Measurements from ENCODE around the gene EPC2.

Gene EPC2

DNA sequence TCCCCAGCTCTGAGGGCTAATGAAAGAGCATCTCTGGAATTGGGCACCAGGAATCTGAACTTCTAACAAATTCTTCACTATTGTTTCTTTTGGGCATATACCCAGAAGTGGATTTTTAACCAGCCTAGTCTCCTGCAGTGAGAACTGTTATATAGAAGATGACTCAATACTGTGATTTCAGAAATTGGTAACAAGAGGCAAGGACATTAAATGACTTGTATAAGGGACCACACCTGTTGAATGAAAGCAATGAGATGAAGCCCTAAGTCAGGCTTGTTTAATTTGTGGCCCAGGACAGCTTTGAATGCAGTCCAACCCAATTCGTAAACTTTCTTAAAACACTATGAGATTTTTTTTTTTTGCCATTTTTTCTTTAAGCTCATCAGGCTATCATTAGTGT lies 57.9 kb downstream of the EPC2 start:
- intact Hi-C loops (cut with micrococcal nuclease), result no loop called here
- H3K4me3 Mint-ChIP-seq, result no peak overlapping the region
- H3K9me3 Mint-ChIP-seq, result peaks cover 55% of the 10 kb centered on the region
- H3K27me3 Mint-ChIP-seq, result no peaks in the 10 kb centered on the region
- H3K27ac Mint-ChIP-seq, result no peak overlapping the region
- peaks cover 64% of the 10 kb centered on the region for H3K36me3 Mint-ChIP-seq (ENCODE audit: low read depth)
- H3K4me1 Mint-ChIP-seq (ENCODE audit: low read depth), result peaks cover 5% of the 10 kb centered on the region

DNA sequence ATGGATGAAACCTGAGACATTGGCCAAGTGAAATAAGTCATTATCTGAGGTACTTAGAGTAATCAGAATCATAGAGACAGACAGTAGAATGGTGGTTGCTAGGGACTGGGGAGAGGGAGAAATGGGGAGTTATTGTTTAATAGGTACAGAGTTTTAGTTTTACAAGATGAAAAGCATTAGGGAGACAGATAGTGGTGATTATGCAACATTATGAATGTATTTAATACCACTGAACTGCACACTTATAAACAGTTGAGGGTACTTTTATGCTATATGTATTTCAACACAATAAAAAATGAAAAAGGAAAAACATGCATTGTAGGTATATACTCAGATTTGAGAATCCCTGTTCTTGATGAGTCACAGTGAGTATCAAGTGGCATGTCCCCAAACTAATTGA lies 59.7 kb downstream of the EPC2 start:
- intact Hi-C loops (cut with micrococcal nuclease), result no loop called here
- H3K36me3 Mint-ChIP-seq (ENCODE audit: low read depth), result peaks cover 60% of the 10 kb centered on the region
- no peak overlapping the region for H3K4me3 Mint-ChIP-seq
- no peaks in the 10 kb centered on the region for H3K27me3 Mint-ChIP-seq
- peaks cover 14% of the 10 kb centered on the region for H3K4me1 Mint-ChIP-seq (ENCODE audit: low read depth)
- H3K9me3 Mint-ChIP-seq, result peaks cover 63% of the 10 kb centered on the region
- H3K27ac Mint-ChIP-seq, result no peak overlapping the region

DNA sequence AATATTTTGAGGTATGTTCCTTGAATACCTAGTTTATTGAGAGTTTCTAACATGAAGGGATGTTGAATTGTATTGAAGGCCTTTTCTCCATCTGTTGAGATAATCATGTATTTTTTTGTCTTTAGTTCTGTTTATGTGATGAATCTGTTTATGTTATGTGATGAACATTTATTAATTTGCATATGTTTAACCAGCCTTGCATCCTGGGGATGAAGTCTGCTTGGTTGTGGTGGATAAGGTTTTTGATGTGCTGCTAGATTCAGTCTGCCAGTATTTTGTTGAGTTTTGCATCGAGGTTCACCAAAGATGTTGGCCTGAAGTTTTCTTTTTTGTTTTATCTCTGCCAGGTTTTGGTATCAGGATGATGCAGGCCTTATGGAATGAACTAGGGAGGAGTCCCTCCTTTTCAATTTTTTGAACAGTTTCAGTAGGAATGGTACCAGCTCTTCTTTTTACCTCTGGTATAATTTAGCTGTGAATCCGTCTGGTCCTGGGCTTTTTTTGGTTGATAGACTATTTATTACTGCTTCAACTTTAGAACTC lies 71.9 kb downstream of the EPC2 start:
- H3K4me1 Mint-ChIP-seq (ENCODE audit: low read depth), result peaks cover 70% of the 10 kb centered on the region
- H3K9me3 Mint-ChIP-seq, result peaks cover 14% of the 10 kb centered on the region
- no peak overlapping the region for H3K27ac Mint-ChIP-seq
- no peak overlapping the region for H3K4me3 Mint-ChIP-seq
- intact Hi-C loops (cut with micrococcal nuclease), result no loop called here
- peaks cover 41% of the 10 kb centered on the region for H3K36me3 Mint-ChIP-seq (ENCODE audit: low read depth)
- H3K27me3 Mint-ChIP-seq, result no peaks in the 10 kb centered on the region

DNA sequence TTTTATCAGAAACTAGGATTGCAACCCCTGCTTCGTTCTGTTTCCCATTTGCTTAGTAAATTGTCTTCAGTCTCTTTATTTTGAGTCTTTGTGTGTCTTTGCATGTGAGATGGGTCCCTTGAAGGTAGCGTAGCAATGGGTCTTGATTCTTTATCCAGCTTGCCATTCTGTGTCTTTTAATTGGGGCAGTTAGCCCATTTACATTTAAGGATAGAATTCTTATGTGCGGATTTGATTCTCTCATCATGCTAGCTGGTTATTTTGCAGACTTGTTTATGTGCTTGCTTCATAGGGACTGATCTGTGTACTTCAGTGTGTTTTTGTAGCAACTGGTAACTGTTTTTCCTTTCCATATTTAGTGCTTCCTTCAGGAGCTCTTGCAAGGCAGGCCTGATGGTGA lies 73.5 kb downstream of the EPC2 start:
- intact Hi-C loops (cut with micrococcal nuclease), result no loop called here
- no peaks in the 10 kb centered on the region for H3K27me3 Mint-ChIP-seq
- H3K27ac Mint-ChIP-seq, result no peak overlapping the region
- peaks cover 14% of the 10 kb centered on the region for H3K9me3 Mint-ChIP-seq
- H3K36me3 Mint-ChIP-seq (ENCODE audit: low read depth), result peaks cover 52% of the 10 kb centered on the region
- no peak overlapping the region for H3K4me3 Mint-ChIP-seq
- H3K4me1 Mint-ChIP-seq (ENCODE audit: low read depth), result peaks cover 82% of the 10 kb centered on the region

DNA sequence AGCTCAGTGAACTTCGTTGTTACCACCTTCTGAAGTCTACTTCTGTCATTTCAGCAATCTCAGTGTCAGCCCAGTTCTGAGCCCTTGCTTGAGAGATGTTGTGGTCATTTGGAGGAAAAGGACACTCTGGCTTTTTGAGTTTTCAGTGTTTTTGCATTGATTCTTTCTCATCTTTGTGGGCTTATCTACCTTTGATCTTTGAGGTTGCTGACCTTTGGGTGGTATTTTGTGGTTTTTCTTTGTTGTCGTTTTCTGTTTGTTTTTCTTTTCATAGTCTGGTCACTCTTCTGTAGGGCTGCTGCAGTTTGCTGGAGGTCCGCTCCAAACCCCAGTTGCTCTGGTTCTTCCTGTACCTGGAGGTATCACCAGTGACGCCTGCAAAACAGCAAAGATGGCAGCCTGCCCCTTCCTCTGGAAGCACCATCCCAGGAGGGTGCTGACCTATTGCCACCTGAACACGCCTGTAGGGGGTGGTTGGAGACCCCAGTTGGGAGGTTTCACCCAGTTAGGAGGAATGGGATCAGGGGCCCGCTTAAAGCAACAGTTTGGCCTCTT lies 74.7 kb downstream of the EPC2 start:
- Mint-ChIP-seq H3K4me1 (ENCODE audit: low read depth) (peaks cover 87% of the 10 kb centered on the region), H3K4me3 (no peak overlapping the region), H3K27me3 (no peaks in the 10 kb centered on the region), H3K36me3 (ENCODE audit: low read depth) (peaks cover 52% of the 10 kb centered on the region), H3K9me3 (peaks cover 14% of the 10 kb centered on the region), H3K27ac (no peak overlapping the region)
- intact Hi-C loops (cut with micrococcal nuclease), result no loop called here

DNA sequence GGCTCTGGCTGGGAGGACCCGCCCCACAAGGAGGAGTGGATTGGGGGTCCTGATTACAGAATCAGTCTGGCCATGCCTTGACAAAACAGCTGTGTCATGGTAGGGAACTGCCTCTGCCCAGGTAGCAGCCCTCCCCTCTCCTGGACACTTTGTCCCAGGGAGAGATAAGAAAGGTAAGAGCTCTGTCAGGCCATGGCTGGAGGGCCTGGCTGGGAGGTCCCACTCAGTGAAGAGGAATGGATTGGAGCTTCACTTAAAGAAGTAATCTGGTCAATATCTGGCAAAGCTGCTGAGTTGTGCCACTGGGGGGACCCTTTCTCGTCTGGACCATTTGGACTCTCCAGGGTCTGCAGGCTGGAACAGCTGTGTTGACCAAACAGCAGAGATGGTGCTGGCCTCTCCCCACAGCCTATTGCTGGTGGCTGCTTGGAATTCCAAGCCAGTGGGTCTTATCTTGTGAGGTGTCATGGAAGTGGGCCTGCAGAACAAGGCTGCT lies 75.4 kb downstream of the EPC2 start:
- Mint-ChIP-seq H3K9me3 (peaks cover 14% of the 10 kb centered on the region), H3K27me3 (no peaks in the 10 kb centered on the region), H3K4me1 (ENCODE audit: low read depth) (peaks cover 91% of the 10 kb centered on the region), H3K4me3 (no peak overlapping the region), H3K27ac (peak overlapping the region; percentile 64), H3K36me3 (ENCODE audit: low read depth) (peaks cover 48% of the 10 kb centered on the region)
- intact Hi-C loops (cut with micrococcal nuclease), result no loop called here

DNA sequence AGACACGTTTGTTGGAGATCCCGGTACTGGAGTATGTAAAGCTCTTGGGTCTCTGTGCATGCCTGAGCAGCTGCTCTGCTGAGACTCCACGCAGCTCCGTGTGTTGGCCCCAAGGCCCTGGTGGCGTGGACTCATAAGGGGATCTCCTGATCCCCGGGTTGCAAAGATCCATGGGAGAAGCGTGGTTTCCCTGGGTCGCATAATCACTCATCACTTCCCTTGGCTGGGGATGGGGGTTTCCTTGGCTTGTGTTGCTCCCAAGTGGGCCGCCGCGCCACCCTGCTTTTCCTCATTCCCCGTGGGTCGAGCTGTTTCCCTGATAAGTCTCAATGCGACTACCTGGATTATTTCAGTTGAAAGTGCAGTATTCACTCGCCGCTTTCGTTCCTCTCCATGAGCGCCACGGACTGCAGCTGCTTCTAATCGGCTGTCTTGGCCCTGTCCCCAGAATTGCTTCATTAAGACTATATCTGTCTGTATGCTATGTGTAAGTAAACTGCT lies 76.0 kb downstream of the EPC2 start:
- intact Hi-C loops (cut with micrococcal nuclease), result no loop called here
- H3K4me3 Mint-ChIP-seq, result no peak overlapping the region
- peaks cover 91% of the 10 kb centered on the region for H3K4me1 Mint-ChIP-seq (ENCODE audit: low read depth)
- H3K27ac Mint-ChIP-seq, result peak overlapping the region; percentile 64
- no peaks in the 10 kb centered on the region for H3K27me3 Mint-ChIP-seq
- peaks cover 14% of the 10 kb centered on the region for H3K9me3 Mint-ChIP-seq
- peaks cover 42% of the 10 kb centered on the region for H3K36me3 Mint-ChIP-seq (ENCODE audit: low read depth)

DNA sequence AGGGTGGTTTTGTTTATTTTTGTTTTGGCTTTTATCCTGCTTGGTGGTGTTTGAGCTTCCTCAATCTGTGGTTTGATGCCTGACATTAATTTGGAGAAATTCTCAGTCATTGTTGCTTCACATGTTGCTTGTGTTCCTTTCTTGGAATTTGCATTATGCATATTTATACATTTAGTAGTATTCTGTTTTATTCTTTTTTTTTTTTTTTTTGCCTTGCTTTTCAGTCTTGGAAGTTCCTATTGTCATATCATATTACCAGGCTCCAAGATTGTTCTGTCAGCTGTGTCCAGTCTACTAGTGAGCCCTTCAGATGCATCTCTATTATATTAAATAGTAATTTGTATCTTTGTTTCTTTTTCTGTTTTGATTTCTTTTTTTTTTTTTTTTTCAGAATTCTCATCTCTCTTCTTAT lies 77.0 kb downstream of the EPC2 start:
- peak overlapping the region; percentile 64 for H3K27ac Mint-ChIP-seq
- peaks cover 89% of the 10 kb centered on the region for H3K4me1 Mint-ChIP-seq (ENCODE audit: low read depth)
- H3K36me3 Mint-ChIP-seq (ENCODE audit: low read depth), result peaks cover 40% of the 10 kb centered on the region
- peaks cover 14% of the 10 kb centered on the region for H3K9me3 Mint-ChIP-seq
- intact Hi-C loops (cut with micrococcal nuclease), result no loop called here
- no peaks in the 10 kb centered on the region for H3K27me3 Mint-ChIP-seq
- H3K4me3 Mint-ChIP-seq, result no peak overlapping the region

DNA sequence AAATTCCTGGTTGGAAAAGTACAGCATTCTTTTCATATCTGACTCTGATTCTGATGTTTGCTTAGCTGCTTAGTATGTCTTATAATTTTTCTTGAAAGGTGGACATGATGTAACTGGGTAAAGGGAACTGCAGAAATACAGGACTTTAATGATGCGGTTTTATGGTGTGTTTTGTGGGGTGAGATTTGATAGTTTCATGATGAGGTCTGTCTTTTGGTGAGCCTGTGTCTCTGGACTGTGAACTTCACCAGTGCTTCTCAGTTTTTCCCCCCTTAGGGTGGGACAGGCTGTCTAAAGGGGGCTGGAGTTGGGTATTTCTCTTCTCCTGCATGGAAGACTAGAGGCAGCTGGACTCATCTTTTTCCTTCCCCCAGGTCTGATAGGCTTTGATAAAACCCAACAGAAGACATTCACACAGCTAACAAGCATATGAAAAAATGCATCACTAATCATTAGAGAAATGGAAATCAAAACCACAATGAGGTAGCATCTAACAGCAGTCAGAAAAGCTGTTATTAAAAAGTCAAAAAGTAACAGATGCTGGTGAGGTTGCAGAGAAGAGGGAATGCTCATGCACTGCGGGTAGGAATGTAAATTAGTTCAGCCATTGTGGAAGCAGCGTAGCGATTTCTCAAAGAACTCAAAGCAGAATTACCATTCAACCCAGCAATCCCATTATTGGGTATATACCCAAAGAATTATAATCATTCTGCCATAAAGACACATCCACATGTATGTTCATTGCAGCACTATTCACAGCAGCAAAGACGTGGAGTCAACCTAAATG lies 77.6 kb downstream of the EPC2 start:
- intact Hi-C loops (cut with micrococcal nuclease), result no loop called here
- peaks cover 12% of the 10 kb centered on the region for H3K9me3 Mint-ChIP-seq
- peaks cover 83% of the 10 kb centered on the region for H3K4me1 Mint-ChIP-seq (ENCODE audit: low read depth)
- no peaks in the 10 kb centered on the region for H3K27me3 Mint-ChIP-seq
- no peak overlapping the region for H3K4me3 Mint-ChIP-seq
- peaks cover 40% of the 10 kb centered on the region for H3K36me3 Mint-ChIP-seq (ENCODE audit: low read depth)
- peak overlapping the region; percentile 64 for H3K27ac Mint-ChIP-seq

DNA sequence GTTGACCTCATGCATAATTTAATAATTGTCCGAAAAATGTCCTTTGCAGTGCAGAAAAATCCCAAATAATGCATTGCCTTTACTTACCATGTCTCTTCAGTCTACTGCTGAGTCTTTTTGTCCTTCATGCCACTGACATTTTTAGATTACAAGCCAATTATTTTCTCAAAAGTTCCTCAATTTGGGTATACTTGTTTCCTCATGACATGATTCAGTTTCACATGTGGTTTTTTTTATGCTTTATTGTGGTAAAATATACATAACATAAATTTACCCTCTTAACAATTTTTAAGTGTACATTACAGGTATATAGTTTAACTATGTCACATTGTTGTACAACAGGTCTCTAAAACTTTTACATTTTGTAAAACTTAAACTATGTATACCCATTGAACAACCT lies 81.0 kb downstream of the EPC2 start:
- Mint-ChIP-seq H3K27me3 (no peaks in the 10 kb centered on the region), H3K4me1 (ENCODE audit: low read depth) (peaks cover 49% of the 10 kb centered on the region), H3K9me3 (no peaks in the 10 kb centered on the region), H3K36me3 (ENCODE audit: low read depth) (peaks cover 21% of the 10 kb centered on the region), H3K27ac (no peak overlapping the region), H3K4me3 (no peak overlapping the region)
- intact Hi-C loops (cut with micrococcal nuclease), result no loop called here

DNA sequence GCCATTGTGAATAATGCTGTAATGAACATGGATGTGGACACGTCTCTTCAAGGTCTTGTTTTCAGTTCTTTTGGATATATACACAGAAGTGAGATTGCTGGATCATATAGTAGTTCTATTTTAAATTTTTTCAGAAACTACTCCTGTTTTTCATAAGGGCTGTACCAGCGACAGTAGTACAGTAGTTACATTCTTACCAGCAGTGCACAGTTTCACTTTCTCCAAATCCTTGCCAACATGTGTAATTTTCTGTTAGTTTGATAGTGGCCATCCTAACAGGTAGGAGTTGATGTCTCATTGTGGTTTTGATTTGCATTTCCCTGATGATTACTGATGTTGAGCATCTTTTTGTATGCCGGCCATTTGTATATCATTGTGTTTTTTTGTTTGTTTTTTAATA lies 81.7 kb downstream of the EPC2 start:
- no peaks in the 10 kb centered on the region for H3K27me3 Mint-ChIP-seq
- H3K4me1 Mint-ChIP-seq (ENCODE audit: low read depth), result peaks cover 42% of the 10 kb centered on the region
- peaks cover 20% of the 10 kb centered on the region for H3K36me3 Mint-ChIP-seq (ENCODE audit: low read depth)
- H3K9me3 Mint-ChIP-seq, result no peaks in the 10 kb centered on the region
- intact Hi-C loops (cut with micrococcal nuclease), result no loop called here
- no peak overlapping the region for H3K4me3 Mint-ChIP-seq
- no peak overlapping the region for H3K27ac Mint-ChIP-seq

DNA sequence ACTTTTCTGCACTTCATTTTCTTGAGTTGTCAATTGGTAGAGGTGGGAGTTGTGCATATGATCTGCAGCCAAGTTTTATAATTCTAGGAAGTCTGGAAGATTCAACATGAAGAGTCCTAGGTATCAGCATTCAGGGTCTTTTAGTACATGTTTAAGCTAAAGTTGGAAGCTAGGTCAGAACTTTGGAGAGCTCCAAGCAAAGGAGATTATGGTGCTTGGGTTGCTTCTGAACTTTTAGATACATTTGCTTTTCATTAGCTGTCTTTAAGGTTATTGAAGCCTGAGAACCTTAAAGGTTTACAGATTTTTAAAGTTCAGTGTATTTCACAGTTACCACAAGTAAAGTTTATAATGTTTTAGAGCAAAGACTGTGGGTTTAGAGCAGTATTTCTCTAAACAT lies 85.5 kb downstream of the EPC2 start:
- intact Hi-C loops (cut with micrococcal nuclease), result no loop called here
- Mint-ChIP-seq H3K27me3 (no peaks in the 10 kb centered on the region), H3K27ac (no peak overlapping the region), H3K4me1 (ENCODE audit: low read depth) (peaks cover 13% of the 10 kb centered on the region), H3K36me3 (ENCODE audit: low read depth) (peaks cover 9% of the 10 kb centered on the region), H3K4me3 (no peak overlapping the region), H3K9me3 (no peaks in the 10 kb centered on the region)

DNA sequence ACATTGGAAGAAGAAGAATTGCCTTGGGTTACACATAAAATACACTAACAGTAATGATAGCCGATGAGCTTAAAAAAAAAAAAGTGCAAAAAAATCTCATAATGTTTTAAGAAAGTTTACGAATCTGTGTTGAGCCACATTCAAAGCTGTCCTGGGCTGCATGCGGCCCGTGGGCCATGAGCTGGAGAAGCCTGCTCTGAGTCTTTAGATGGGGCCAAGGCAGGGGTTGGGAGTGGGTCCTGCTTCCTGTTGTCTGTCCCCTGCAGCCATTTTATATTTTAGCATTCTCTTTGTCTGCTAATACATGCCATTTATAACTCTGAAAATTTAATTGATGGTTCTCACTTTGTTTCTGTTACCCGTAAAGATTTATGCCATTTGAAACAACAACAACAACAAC lies 93.2 kb downstream of the EPC2 start:
- intact Hi-C loops (cut with micrococcal nuclease), result no loop called here
- Mint-ChIP-seq H3K4me1 (ENCODE audit: low read depth) (no peaks in the 10 kb centered on the region), H3K4me3 (no peak overlapping the region)

DNA sequence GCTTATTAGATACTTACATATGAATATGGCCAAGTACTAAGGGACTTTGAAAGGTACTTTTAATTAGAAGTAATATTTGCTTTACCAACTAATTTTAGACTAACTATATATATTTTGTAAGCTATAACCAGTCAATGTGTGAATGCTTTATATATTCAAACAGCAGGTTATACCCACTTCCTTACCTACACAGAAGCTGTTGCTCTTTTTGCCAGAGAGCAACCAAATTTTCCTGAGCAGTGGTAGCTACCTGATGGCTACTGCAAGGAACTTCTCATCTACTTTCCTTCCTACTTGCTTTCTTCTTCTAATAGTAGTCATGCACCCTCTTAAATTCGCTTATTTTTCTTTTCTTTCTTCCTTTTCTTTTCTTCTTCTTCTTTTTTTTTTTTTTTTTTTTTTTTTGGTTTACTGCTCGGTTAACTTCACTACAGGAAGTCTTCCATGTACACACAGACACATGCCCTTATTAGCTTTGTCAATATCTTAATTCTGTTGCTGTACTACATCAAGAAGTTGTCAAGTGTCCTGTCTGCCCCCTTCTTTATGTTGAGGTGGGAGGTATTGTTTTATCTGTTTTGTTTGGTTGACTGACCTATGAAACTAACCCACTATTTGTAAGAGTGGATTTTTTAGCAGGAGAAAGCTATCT lies 95.0 kb downstream of the EPC2 start:
- intact Hi-C loops (cut with micrococcal nuclease), result no loop called here
- no peaks in the 10 kb centered on the region for H3K9me3 Mint-ChIP-seq
- H3K27me3 Mint-ChIP-seq, result no peaks in the 10 kb centered on the region
- H3K27ac Mint-ChIP-seq, result no peak overlapping the region
- no peak overlapping the region for H3K4me3 Mint-ChIP-seq
- H3K36me3 Mint-ChIP-seq (ENCODE audit: low read depth), result peaks cover 6% of the 10 kb centered on the region
- H3K4me1 Mint-ChIP-seq (ENCODE audit: low read depth), result no peaks in the 10 kb centered on the region

More for the DNA sequence above, 93.2 kb downstream of the EPC2 start:
- Mint-ChIP-seq H3K9me3 (no peaks in the 10 kb centered on the region), H3K27ac (no peak overlapping the region), H3K27me3 (no peaks in the 10 kb centered on the region), H3K36me3 (ENCODE audit: low read depth) (peaks cover 6% of the 10 kb centered on the region)

Data from dendritic cell treated with granulocyte-macrophage colony-stimulating factor and Interleukin-4, amounts not matched to agents 40 ng/mL and 50 ng/mL, for 4 days (primary cell).